ENCODE results near the gene PRKCE.
"Not testable (repeated sequence)": the region's sequence is repeated elsewhere in the genome, so short reads cannot be mapped to it uniquely, and the experiment has no call there.

PRKCE gene

GRCh38 chr2:46184794-46185583 is 533.5 kb downstream of the PRKCE start:
- no peak for DNase-seq

GRCh38 chr2:46187112-46187618 is 535.7 kb downstream of the PRKCE start:
- DNase-seq, result peak; percentile 31

GRCh38 chr2:46188041-46188716 is 536.7 kb downstream of the PRKCE start:
- DNase-seq, result no peak

- no peak for DNase-seq
Observed at GRCh38 chr2:46193356-46193755, 541.9 kb downstream of the PRKCE start.

- DNase-seq, result no peak
Observed at GRCh38 chr2:46193855-46194254, 542.4 kb downstream of the PRKCE start.

- DNase-seq, result no peak
Observed at GRCh38 chr2:46194856-46195255, 543.4 kb downstream of the PRKCE start.

GRCh38 chr2:46195819-46196218 is 544.3 kb downstream of the PRKCE start:
- DNase-seq, result no peak

GRCh38 chr2:46196871-46197462 is 545.5 kb downstream of the PRKCE start:
- no peak for DNase-seq

GRCh38 chr2:46197672-46198071 is 546.2 kb downstream of the PRKCE start:
- DNase-seq, result no peak

GRCh38 chr2:46198164-46198883 is 546.8 kb downstream of the PRKCE start:
- DNase-seq, result no peak

GRCh38 chr2:46198966-46199365 is 547.5 kb downstream of the PRKCE start:
- DNase-seq, result no peak

GRCh38 chr2:46200100-46200690 is 548.7 kb downstream of the PRKCE start:
- no peak for DNase-seq

GRCh38 chr2:46200861-46201605 is 549.6 kb downstream of the PRKCE start:
- DNase-seq, result no peak

- no peak for DNase-seq
Observed at GRCh38 chr2:46202453-46202852, 551.0 kb downstream of the PRKCE start.

GRCh38 chr2:46202987-46203386 is 551.5 kb downstream of the PRKCE start:
- no peak for DNase-seq

GRCh38 chr2:46203636-46204035 is 552.2 kb downstream of the PRKCE start:
- not testable (repeated sequence) for DNase-seq

- no peak for DNase-seq
Observed at GRCh38 chr2:46207591-46207990, 556.1 kb downstream of the PRKCE start.

GRCh38 chr2:46208766-46209165 is 557.3 kb downstream of the PRKCE start:
- no peak for DNase-seq

- no peak for DNase-seq
Observed at GRCh38 chr2:46210063-46210462, 558.6 kb downstream of the PRKCE start.

- DNase-seq, result no peak
Observed at GRCh38 chr2:46211461-46211860, 560.0 kb downstream of the PRKCE start.

GRCh38 chr2:46213906-46214305 is 562.4 kb downstream of the PRKCE start:
- DNase-seq, result no peak

- no peak for DNase-seq
Observed at GRCh38 chr2:46216213-46216612, 564.7 kb downstream of the PRKCE start.
